Measurements from ENCODE around the gene HEMGN. TPM values are rescaled to one million over a fixed set of nuclear protein-coding genes. Genes with fewer than 3 reads are reported as not detected.
A peak's percentile ranks its signal among the peaks of the same experiment; 100 is the strongest.

HEMGN gene
- total and polyA plus RNA-seq, 10 of the 15 experiments (the other 5 are each of a cell fraction or from before 2014, with no cell fraction given): 0.03 to 0.28 (median 0.09) TPM; not detected in 4

GRCh38 chr9:97982683-97983588, 45.0 kb upstream of the HEMGN start, which contains the start of gene ANP32B (continued):
- peak; percentile 76 for TF ChIP-seq NKRF (conservative IDR thresholded peaks at IDR 0.05)
- peak; percentile 72 for TF ChIP-seq SP1 (IDR thresholded peaks at IDR 0.05; ENCODE audit: low read depth, low read length)
- 0 out of 2 replicates have a peak, but pooled peaks have one; percentile 54 for TF ChIP-seq TCF3 (IDR thresholded peaks at IDR 0.05; ENCODE audit: borderline replicate concordance, insufficient read depth, low read depth, low read length)
- TF ChIP-seq HDAC2 (IDR thresholded peaks at IDR 0.05): no peak
- peak; percentile 33 for TF ChIP-seq NR2C1 (IDR thresholded peaks at IDR 0.05)
- TF ChIP-seq ZSCAN29 (IDR thresholded peaks at IDR 0.05): no peak
- TF ChIP-seq PAX8 (IDR thresholded peaks at IDR 0.05): no peak
- peak; percentile 19; the same call in 1 of the 2 replicates for TF ChIP-seq RELB (IDR thresholded peaks at IDR 0.05; ENCODE audit: low read depth)
- peak; percentile 88; the same call in 1 of the 2 replicates for TF ChIP-seq MAX (IDR thresholded peaks at IDR 0.05; ENCODE audit: low read depth, low read length)
- TF ChIP-seq ATF7 (IDR thresholded peaks at IDR 0.05; ENCODE audit: low read depth): peak; percentile 52
- no peak for TF ChIP-seq SKIL (IDR thresholded peaks at IDR 0.05; ENCODE audit: low read depth, poor library complexity, severe bottlenecking)
- peak; percentile 0; the same call in 1 of the 2 replicates for TF ChIP-seq CHD2 (IDR thresholded peaks at IDR 0.05; ENCODE audit: borderline replicate concordance, low read depth, low read length)
- peak; percentile 99 for TF ChIP-seq SMARCA5 (IDR thresholded peaks at IDR 0.05)
- peak; percentile 80; the same call in 1 of the 2 replicates for TF ChIP-seq TAF1 (IDR thresholded peaks at IDR 0.05; ENCODE audit: borderline replicate concordance, low read depth, low read length)
- peak; percentile 78 for TF ChIP-seq POLR2A (IDR thresholded peaks at IDR 0.05; ENCODE audit: low read depth, low read length)
- TF ChIP-seq RCOR1 (conservative IDR thresholded peaks at IDR 0.05; ENCODE audit: low read depth, low read length): no peak
- TF ChIP-seq POU2F2 (IDR thresholded peaks at IDR 0.05; ENCODE audit: borderline replicate concordance, low read depth, low read length): 0 out of 3 replicates have a peak, but pooled peaks have one; percentile 11
- TF ChIP-seq IKZF2 (IDR thresholded peaks at IDR 0.05): no peak; a peak in 1 of 4 replicates
- TF ChIP-seq USF2 (IDR thresholded peaks at IDR 0.05; ENCODE audit: borderline replicate concordance, low read depth, low read length): no peak

Data from GM12878 (cell line).